Trophoblast cell (in vitro differentiated cells and primary cell): ENCODE measurements around the gene TPPP.
A peak's percentile ranks its signal among the peaks of the same experiment; 100 is the strongest.

Source experiments
- DNase-seq, 2 donors: peaks; one replicate each; pipeline ENCODE4 v3.0.0-alpha.2; 2016
- H2AFZ ChIP-seq: 2 replicates; pipeline ENCODE4 v1.6.1; 2013; ENCODE audit warnings: low read length, moderate library complexity, mild to moderate bottlenecking; ENCODE audit not compliant: insufficient read depth, poor library complexity
- H2AK5ac ChIP-seq: 2 replicates; pipeline ENCODE4 v1.6.1; 2013; ENCODE audit warnings: mild to moderate bottlenecking, low read length
- H2BK120ac ChIP-seq: 2 replicates; pipeline ENCODE4 v1.6.1; 2013; ENCODE audit warnings: low read length, mild to moderate bottlenecking, moderate library complexity; ENCODE audit not compliant: insufficient read depth, poor library complexity
- H2BK12ac ChIP-seq: 2 replicates; pipeline ENCODE4 v1.6.1; 2013; ENCODE audit warnings: mild to moderate bottlenecking, low read length, moderate library complexity
- H2BK5ac ChIP-seq: 2 replicates; pipeline ENCODE4 v1.6.1; 2013; ENCODE audit warnings: low read length, low read depth, moderate library complexity, mild to moderate bottlenecking; ENCODE audit not compliant: poor library complexity
- H3K14ac ChIP-seq: 2 replicates; pipeline ENCODE4 v1.6.1; 2013; ENCODE audit warnings: mild to moderate bottlenecking, low read length
- H3K18ac ChIP-seq: 2 replicates; pipeline ENCODE4 v1.6.1; 2013; ENCODE audit warnings: mild to moderate bottlenecking, low read length
- H3K23ac ChIP-seq: 2 replicates; pipeline ENCODE4 v1.6.1; 2013; ENCODE audit warnings: low read length
- H3K27ac ChIP-seq: 2 replicates; pipeline ENCODE4 v1.5.1; 2013; ENCODE audit warnings: low read depth, mild to moderate bottlenecking, inconsistent platforms, low read length, moderate library complexity
- H3K27me3 ChIP-seq: 2 replicates; pipeline ENCODE4 v1.6.1; 2013; ENCODE audit warnings: inconsistent platforms, mild to moderate bottlenecking, low read length, moderate library complexity; ENCODE audit not compliant: insufficient read depth
- H3K36me3 ChIP-seq, 2 experiments: 1 replicate in 1 of 2; 2 replicates in 1 of 2; pipeline ENCODE4 v1.6.1; 2013; ENCODE audit warnings: low read length in 2 of 2, mild to moderate bottlenecking in 2 of 2, moderate library complexity in 1 of 2; ENCODE audit not compliant: insufficient read depth in 2 of 2, control insufficient read depth in 1 of 2
- H3K4ac ChIP-seq: 2 replicates; pipeline ENCODE4 v1.6.1; 2013; ENCODE audit warnings: low read depth, mild to moderate bottlenecking, low read length, moderate library complexity
- H3K4me1 ChIP-seq, 2 experiments: 1 replicate in 1 of 2; 2 replicates in 1 of 2; pipeline ENCODE4 v1.6.1; 2013; ENCODE audit warnings: low read length in 2 of 2, mild to moderate bottlenecking in 2 of 2, moderate library complexity in 1 of 2; ENCODE audit not compliant: insufficient read depth in 2 of 2, control insufficient read depth in 1 of 2
- H3K4me2 ChIP-seq: 2 replicates; pipeline ENCODE4 v1.6.1; 2013; ENCODE audit warnings: inconsistent platforms, mild to moderate bottlenecking, low read length, moderate library complexity
- H3K4me3 ChIP-seq: 2 replicates; pipeline ENCODE4 v1.5.1; 2013; ENCODE audit warnings: mild to moderate bottlenecking, low read depth, low read length, inconsistent platforms
- H3K79me1 ChIP-seq: one replicate; pipeline ENCODE4 v1.6.1; 2013; ENCODE audit warnings: low read length
- H3K79me2 ChIP-seq: 2 replicates; pipeline ENCODE4 v1.6.1; 2013; ENCODE audit warnings: low read length, mild to moderate bottlenecking; ENCODE audit not compliant: control insufficient read depth, insufficient read depth, poor library complexity
- H3K9ac ChIP-seq: 2 replicates; pipeline ENCODE4 v1.6.1; 2013; ENCODE audit warnings: mild to moderate bottlenecking, low read length
- H3K9me3 ChIP-seq: 2 replicates; pipeline ENCODE4 v1.6.1; 2013; ENCODE audit warnings: low read depth, mild to moderate bottlenecking, control low read depth, inconsistent platforms, low read length; ENCODE audit not compliant: insufficient read depth
- H4K12ac ChIP-seq: 2 replicates; pipeline ENCODE4 v1.6.1; 2013; ENCODE audit warnings: low read depth, mild to moderate bottlenecking, low read length, moderate library complexity
- H4K8ac ChIP-seq: 2 replicates; pipeline ENCODE4 v1.6.1; 2013; ENCODE audit warnings: low read depth, mild to moderate bottlenecking, low read length, moderate library complexity
- H4K91ac ChIP-seq: one replicate; pipeline ENCODE4 v1.6.1; 2013; ENCODE audit warnings: low read depth, mild to moderate bottlenecking, low read length, moderate library complexity
- WGBS: extraction: QIAGEN DNeasy Blood & Tissue Kit; methylation state at CpG from one replicate; pipeline ENCODE4 v1.1.7; 2013; ENCODE audit warnings: missing lambda C conversion rate; ENCODE audit not compliant: insufficient read length, insufficient coverage; ENCODE audit errors: extremely low coverage; 5-methylcytosine and 5-hydroxymethylcytosine counted together

Gene TPPP

GRCh38 chr5:675871-676698, 17.1 kb downstream of the TPPP start:
- H3K4me1 ChIP-seq, result peaks cover 3 to 21% of the 10 kb centered on the region in 2 experiments
- no peak overlapping the region for H4K8ac ChIP-seq
- peaks cover 3% of the 10 kb centered on the region for H3K9me3 ChIP-seq
- no peak overlapping the region for H3K23ac ChIP-seq
- no peak overlapping the region for H4K91ac ChIP-seq
- no peak overlapping the region for H2AFZ ChIP-seq
- H3K18ac ChIP-seq, result no peak overlapping the region
- no peaks in the 10 kb centered on the region for H3K79me1 ChIP-seq
- no peak overlapping the region for H3K4ac ChIP-seq
- H3K79me2 ChIP-seq, result no peaks in the 10 kb centered on the region
- H2BK120ac ChIP-seq, result no peak overlapping the region
- no peak overlapping the region for H3K4me3 ChIP-seq
- no peak overlapping the region for H3K9ac ChIP-seq
- no peak overlapping the region for H4K12ac ChIP-seq
- H2BK5ac ChIP-seq, result no peak overlapping the region
- H2BK12ac ChIP-seq, result no peak overlapping the region
- WGBS, result no CpG with 5 or more reads among the region's 36 CpGs
- H3K27me3 ChIP-seq, result no peaks in the 10 kb centered on the region
- H3K27ac ChIP-seq, result no peak overlapping the region
- H3K14ac ChIP-seq, result no peak overlapping the region
- DNase-seq, result no peak
- H3K4me2 ChIP-seq, result no peak overlapping the region
- H3K36me3 ChIP-seq, result no peaks in the 10 kb centered on the region
- H2AK5ac ChIP-seq, result no peak overlapping the region

- peaks cover 3% of the 10 kb centered on the region for H3K9me3 ChIP-seq
- no peak overlapping the region for H3K23ac ChIP-seq
- no peak overlapping the region for H3K4ac ChIP-seq
- H3K27me3 ChIP-seq, result no peaks in the 10 kb centered on the region
- H2BK5ac ChIP-seq, result no peak overlapping the region
- H4K12ac ChIP-seq, result no peak overlapping the region
- H4K91ac ChIP-seq, result no peak overlapping the region
- DNase-seq, result no peak
- no peak overlapping the region for H2BK12ac ChIP-seq
- WGBS, result no CpG with 5 or more reads among the region's 20 CpGs
- H3K4me3 ChIP-seq, result no peak overlapping the region
- no peak overlapping the region for H4K8ac ChIP-seq
- no peaks in the 10 kb centered on the region for H3K36me3 ChIP-seq
- H3K79me1 ChIP-seq, result no peaks in the 10 kb centered on the region
- H3K9ac ChIP-seq, result no peak overlapping the region
- no peak overlapping the region for H3K27ac ChIP-seq
- H2BK120ac ChIP-seq, result no peak overlapping the region
- H3K4me2 ChIP-seq, result no peak overlapping the region
- no peaks in the 10 kb centered on the region for H3K79me2 ChIP-seq
- H3K4me1 ChIP-seq, result peaks cover 3 to 21% of the 10 kb centered on the region in 2 experiments
- no peak overlapping the region for H3K14ac ChIP-seq
- H2AFZ ChIP-seq, result no peak overlapping the region
- no peak overlapping the region for H2AK5ac ChIP-seq
- H3K18ac ChIP-seq, result no peak overlapping the region
Measured at GRCh38 chr5:675111-675870, 17.9 kb downstream of the TPPP start.

- Histone ChIP-seq H3K27ac (no peak overlapping the region), H3K4me3 (no peak overlapping the region), H3K9me3 (peaks cover 3% of the 10 kb centered on the region), H2AK5ac (no peak overlapping the region), H3K79me1 (no peaks in the 10 kb centered on the region), H3K27me3 (no peaks in the 10 kb centered on the region), H3K79me2 (no peaks in the 10 kb centered on the region), H2AFZ (no peak overlapping the region), H4K91ac (no peak overlapping the region), H4K8ac (no peak overlapping the region), H4K12ac (no peak overlapping the region), H2BK120ac (no peak overlapping the region), H3K9ac (no peak overlapping the region), H3K4me1 (peaks cover 3 to 21% of the 10 kb centered on the region in 2 experiments), H3K23ac (no peak overlapping the region), H3K4ac (no peak overlapping the region), H3K18ac (no peak overlapping the region), H3K36me3 (no peaks in the 10 kb centered on the region), H3K14ac (no peak overlapping the region), H2BK12ac (no peak overlapping the region), H2BK5ac (no peak overlapping the region), H3K4me2 (no peak overlapping the region)
- no CpG with 5 or more reads among the region's 7 CpGs for WGBS
- DNase-seq, result peak; percentile 10 to 44
Measured at GRCh38 chr5:674630-675011, 18.5 kb downstream of the TPPP start.

GRCh38 chr5:673831-674629, 19.1 kb downstream of the TPPP start:
- Histone ChIP-seq H3K9ac (no peak overlapping the region), H3K23ac (no peak overlapping the region), H3K4ac (no peak overlapping the region), H3K14ac (no peak overlapping the region), H3K4me1 (peaks cover 3 to 21% of the 10 kb centered on the region in 2 experiments), H2BK5ac (no peak overlapping the region), H3K18ac (no peak overlapping the region), H4K8ac (no peak overlapping the region), H2AFZ (no peak overlapping the region), H3K27ac (no peak overlapping the region), H3K36me3 (no peaks in the 10 kb centered on the region), H3K9me3 (peaks cover 3% of the 10 kb centered on the region), H3K27me3 (no peaks in the 10 kb centered on the region), H3K79me1 (no peaks in the 10 kb centered on the region), H4K91ac (no peak overlapping the region), H3K4me3 (no peak overlapping the region), H2BK120ac (no peak overlapping the region), H3K79me2 (no peaks in the 10 kb centered on the region), H2BK12ac (no peak overlapping the region), H3K4me2 (no peak overlapping the region), H2AK5ac (no peak overlapping the region), H4K12ac (no peak overlapping the region)
- no CpG with 5 or more reads among the region's 27 CpGs for WGBS
- DNase-seq, result peak; percentile 13 to 30
